ENCODE measurements around the gene IQCE.

Gene IQCE

DNA sequence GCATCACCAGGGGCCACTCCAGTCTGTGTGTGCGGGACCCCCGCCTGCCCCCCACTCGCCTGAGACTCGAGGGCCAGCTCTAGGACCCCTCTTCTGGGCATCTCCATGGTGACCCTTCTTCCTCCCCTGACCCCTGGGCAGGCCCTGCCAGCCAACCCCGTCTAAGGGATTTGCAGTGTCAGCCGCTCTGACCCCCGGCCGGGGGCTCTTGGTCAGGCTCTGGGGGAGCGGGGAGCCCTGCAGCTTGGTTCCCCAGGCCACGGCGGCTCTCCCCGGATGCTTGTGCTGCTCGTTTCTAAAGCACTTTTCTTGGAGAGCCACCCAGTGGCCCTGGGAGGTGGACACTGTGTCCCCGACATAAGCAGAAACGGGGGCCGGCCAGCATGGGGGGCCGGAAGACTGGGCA, 78.3 kb downstream of the IQCE start:
- no peak for DNase-seq

DNA sequence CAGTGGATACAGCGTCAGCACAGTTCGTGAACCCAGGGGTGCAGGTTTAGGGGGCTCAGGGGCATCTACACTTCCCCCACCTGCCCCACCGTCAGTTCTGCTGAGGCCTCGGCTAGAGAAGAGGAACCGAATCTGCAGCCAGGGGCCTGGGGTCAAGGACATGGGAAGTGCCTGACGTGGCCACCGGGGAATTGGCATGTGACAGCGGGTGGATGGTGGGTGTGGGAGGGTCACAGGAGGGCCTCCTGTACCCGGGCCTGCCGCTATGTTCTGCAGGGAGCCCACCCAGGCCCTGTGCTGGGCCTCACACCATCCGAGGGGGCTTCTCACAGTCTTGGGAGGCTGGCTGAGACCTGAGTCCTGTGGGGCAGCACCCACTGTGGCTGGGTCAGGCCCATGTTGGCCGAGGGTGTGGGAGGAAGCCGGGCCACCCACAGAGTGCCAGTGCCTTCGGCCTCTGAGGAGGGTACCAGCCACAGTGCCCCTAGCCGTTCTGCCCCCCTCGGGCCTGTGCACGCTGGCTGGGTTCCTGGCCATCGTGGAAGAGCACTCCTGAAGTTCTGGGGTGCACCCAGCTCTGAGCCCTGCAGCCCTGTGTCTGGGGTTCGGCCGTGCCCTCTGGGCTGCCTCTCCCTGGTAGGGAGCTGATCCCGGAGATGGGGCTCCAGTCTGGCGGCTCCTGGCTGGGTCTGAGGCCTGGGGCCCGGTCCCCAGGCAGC, 78.9 kb downstream of the IQCE start:
- DNase-seq = no peak

- no peak for DNase-seq
These were observed 79.6 kb downstream of the IQCE start for GRCh38 chr7:2638224-2638991.

- no peak for DNase-seq
These were observed 80.5 kb downstream of the IQCE start for GRCh38 chr7:2639181-2639681.

- DNase-seq = no peak
These were observed 81.1 kb downstream of the IQCE start for GRCh38 chr7:2639695-2640481.

DNA sequence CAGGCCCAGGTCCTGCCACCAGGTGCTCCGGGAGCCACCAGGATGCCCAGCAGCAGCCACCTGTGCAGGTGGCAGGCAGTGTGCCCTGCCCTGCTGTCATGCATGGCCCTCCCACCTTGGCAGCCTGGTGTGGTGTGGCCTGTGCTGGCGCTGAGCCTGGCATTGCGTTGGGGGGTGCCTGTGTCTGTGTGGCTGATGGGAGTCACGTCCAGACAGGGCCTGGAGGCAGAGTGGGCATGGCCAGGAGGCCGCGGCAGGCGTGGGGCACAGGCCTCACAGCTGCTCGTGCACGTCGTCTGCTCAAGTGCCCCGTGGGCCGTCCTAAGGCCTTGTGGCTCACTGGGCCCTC, 81.7 kb downstream of the IQCE start:
- DNase-seq = no peak

GRCh38 chr7:2640846-2641316, 82.1 kb downstream of the IQCE start:
- no peak for DNase-seq

DNA sequence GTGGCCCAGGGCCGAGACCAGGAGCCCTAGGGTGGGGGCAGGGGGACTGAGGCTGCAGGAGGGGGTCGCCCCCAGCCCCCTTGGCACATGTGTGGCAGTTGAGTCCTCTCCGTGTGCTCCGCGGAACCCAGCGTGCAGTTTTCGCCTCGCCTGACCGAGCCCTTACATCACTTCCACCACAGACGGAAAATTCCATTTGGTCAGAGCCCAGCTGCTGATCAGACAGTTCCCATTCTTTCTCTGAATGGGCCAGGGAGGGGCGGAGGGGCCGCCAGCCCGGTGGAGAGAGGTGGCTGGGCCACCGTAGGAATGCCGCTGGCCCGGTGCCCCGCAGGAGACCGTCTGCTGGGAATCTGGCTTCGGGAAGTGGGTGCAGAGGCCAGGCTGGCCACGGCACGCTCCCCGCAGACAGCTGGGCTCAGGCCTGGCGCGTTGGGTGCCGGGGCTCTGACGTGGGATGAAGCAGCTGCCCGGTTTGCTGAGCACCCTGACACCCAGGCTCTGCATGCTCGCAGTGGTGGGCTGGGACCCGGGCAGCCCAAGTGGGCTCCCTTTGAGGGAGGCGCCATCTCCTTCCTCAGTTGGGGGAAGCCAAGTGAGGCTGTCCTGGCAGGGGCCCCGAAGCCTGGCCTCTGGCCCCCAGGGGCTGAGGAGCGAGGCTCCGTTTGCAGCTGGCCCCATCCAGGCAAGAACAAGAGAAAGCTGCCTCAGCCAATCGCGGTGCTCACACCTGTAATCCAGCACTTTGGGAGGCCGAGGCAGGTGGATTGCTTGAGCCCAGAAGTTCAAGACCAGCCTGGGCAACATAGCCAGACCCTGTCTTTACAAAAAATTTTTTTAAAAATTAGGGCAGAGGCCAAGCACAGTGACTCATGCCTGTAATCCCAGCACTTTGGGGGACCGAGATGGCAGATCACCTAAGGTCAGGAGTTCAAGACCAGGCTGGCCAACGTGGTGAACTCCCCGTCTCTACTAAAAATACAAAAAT, 82.9 kb downstream of the IQCE start:
- DNase-seq = no peak

DNA sequence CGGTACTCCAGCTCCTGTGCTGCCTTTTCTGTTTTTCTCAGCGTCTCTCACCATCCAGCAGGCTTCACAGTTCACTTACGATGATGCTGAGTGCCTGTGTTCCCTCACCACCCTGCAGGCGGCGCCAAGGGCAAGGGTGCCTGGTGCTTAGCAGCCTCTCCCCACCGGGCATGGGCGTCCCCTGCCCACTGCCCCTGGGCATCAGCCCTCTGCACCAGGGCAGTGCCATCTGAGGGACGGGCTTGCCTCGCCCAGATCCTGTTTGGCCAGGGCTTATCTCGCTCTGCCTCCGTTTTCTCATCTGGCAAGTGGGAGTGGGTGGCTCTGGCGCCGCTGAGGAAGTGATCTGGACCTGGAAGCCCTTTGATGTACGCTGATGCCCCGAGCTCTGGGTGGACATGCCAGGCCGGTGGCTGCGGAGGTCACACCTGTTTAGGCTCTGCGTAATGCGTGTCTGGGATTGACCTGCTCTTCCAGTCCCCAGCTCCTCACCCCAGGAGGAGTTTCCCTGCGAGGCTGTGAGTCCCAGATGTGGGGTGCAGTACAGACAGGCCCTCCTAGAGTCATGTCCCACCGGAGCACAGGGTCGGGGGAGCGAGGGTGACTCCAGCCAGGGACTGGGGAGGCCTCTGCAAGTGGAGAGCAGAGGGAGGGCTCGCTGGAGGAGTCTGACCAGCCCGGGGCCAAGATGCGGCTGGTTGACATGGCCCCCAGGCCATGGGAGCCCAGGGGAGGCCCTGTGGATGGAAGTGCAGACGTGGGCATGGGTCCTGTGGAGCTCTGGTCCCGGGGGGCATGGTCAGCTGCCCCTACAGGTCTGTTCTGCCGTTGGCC, 84.8 kb downstream of the IQCE start:
- DNase-seq = no peak

DNA sequence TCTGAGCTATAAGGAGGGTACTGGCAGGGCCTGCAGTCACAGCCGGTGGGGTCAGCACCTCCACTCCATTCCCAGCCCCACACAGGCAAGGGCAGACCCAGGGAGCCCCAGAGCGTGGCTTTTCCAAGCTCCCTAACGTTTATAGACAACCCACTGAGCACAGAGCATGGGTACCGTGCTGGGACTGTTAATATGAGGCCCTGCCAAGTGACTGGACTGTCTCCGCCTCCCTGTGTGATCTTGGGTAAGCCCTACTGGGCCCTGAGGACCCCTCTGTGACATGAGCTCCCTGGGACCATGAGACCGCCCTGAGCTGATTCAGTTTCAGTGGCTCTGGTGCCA, 85.4 kb downstream of the IQCE start:
- DNase-seq = no peak

GRCh38 chr7:2644562-2645273, 85.9 kb downstream of the IQCE start:
- no peak for DNase-seq

GRCh38 chr7:2645274-2645868, 86.6 kb downstream of the IQCE start:
- DNase-seq = no peak

DNA sequence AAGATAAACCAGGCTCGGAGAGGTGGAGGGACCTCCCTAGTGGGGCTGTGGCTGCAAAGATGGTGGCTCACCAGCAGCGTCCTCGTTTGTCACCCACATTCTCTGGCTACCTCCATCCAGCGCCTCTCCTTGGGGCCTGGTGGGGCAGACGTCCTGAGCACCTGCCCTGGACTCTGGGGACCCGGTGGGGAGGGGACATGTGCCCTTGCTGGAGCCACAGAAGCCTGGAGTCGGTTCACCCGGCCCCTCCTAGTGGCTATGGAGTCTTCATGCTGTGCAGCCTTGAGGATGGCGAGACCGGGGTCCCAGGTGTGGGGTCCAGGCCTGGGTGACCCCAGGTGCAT, 87.5 kb downstream of the IQCE start:
- DNase-seq = no peak

DNA sequence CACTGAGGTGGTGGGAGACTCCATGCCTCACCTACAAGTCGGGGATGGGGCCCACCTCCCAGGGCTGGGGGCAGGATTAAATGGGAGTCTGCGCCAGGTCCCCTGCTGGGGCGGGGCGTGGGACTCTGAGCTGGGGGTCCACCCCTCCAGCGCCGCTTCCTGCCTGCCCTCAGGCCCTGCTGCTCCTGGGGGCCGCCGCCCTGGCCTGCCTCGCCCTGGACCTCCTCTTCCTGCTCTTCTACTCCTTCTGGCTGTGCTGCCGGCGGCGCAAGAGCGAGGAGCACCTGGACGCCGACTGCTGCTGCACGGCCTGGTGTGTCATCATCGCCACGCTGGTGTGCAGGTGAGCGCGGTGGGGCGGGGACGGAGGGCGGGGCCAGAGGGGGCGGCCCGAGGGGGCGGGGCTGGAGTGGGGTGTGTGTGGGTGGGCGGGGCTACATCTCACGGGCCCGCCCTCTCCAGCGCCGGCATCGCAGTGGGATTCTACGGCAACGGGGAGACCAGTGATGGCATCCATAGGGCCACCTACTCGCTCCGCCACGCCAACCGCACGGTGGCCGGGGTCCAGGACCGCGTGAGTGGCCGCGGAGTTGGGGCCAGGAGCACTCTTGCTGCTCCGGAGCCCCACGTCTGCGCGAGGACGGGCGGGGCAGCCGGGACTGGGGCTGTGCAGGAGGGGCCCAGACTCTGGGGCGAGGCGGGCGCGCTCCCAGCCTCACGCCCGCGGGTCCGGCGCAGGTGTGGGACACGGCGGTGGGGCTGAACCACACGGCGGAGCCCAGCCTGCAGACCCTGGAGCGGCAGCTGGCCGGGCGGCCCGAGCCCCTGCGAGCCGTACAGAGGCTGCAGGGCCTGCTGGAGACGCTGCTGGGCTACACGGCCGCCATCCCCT, 88.1 kb downstream of the IQCE start:
- DNase-seq = no peak

DNA sequence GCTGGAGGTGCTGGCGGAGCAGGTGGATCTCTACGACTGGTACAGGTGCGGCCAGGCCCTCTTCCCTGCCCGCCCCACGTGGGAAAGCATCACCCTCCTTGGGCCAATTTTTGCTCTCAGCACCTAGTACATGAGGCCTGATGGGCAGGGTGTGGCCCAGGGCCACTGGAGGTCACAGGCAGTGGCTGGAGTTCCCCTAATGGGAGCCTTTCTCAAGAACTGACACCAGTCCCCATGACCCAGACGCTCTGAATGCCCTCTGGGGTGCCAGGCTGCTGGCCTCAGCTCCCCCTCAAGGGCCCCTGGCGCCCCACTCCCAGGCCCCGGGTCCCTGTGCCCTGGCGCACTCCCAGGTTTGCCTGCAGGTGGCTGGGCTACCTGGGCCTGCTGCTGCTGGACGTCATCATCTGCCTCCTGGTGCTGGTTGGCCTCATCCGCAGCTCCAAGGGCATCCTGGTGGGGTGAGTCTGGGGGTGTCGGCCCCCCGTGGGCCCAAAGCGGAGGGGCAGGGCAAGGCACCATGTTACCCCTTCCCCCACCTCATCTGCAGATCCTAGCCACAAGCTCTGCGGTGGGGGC, 88.9 kb downstream of the IQCE start:
- DNase-seq = no peak

DNA sequence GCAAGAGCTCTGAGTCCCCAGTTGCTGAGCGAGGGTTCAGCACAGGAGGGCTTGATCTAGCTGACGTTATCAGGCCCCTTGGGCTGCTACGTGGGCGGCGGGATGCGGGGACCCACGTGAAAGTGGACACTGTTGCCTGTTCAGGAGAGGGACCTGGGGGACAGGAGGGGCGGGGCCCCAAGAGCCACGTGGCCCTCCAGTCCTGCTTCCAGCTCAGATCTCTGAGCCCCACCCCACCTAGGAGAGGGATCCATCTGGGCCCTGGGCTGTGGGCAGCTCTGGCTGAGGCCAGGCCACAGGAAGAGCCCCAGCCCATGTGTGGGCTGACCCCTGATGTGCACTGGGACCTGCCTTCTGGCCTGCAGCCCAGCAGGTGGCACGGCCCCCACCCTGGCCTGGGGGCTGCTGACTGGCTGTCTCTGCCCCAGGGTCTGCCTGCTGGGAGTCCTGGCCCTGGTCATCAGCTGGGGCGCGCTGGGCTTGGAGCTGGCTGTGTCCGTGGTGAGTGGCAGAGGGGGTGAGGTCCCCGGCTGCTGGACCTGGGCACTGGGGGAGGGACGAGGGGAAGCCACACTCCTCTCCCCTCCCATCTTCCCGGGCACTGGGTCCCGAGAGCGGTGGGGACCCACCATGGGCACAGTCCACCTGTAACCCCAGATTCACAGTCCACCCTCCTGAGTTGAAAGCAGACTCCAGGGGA, 90.5 kb downstream of the IQCE start:
- DNase-seq = no peak

- no peak for DNase-seq
These were observed 91.2 kb downstream of the IQCE start for GRCh38 chr7:2649991-2650390.

GRCh38 chr7:2650451-2650850, 91.7 kb downstream of the IQCE start:
- DNase-seq = no peak
